ENCODE results near the gene SERHL2. TPM values are rescaled to one million over a fixed set of nuclear protein-coding genes. Genes with fewer than 3 reads are reported as not detected.
"Not testable (repeated sequence)": the region's sequence is repeated elsewhere in the genome, so short reads cannot be mapped to it uniquely, and the experiment has no call there.

SERHL2 gene
- total and polyA plus RNA-seq, 2 experiments from 2014 or later: 4.8 to 5.0 TPM

- H3K27me3 ChIP-seq (replicated peaks; ENCODE audit: insufficient read depth): 0 out of 2 replicates have a peak, but pooled peaks cover 10% of the 10 kb centered on the region
These were observed 6.2 kb upstream of the SERHL2 start for GRCh38 chr22:42547562-42547961.

DNA sequence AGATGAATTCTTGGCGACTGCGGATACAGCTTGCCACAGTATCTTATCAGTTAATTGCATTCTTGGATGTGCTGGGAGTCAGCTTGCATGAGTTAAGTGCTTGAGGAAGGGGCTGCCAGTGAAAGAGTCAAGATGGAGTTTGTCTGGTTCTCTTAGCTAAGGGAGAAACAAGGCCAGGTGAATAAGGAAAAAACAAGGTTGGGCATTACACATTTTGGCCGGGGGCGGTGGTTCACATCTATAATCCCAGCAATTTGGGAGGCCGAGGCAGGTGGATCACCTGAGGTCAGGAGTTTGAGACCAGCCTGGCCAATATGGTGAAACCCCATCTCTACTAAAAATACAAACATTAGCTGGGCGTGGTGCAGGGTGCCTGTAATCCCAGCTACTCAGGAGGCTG, 5.6 kb upstream of the SERHL2 start:
- H3K9me3 ChIP-seq (ENCODE audit: low read depth); H2AFZ ChIP-seq; H3F3A ChIP-seq (ENCODE audit: insufficient read depth); H3K9me2 ChIP-seq (ENCODE audit: insufficient read depth); H3K4me3 ChIP-seq; H3K9ac ChIP-seq; in situ Hi-C loops (cut with MboI); H3K4me2 ChIP-seq (ENCODE audit: unreplicated experiment); H3K36me3 ChIP-seq (ENCODE audit: low read depth); H4K20me1 ChIP-seq (ENCODE audit: insufficient read depth); H3K79me2 ChIP-seq (ENCODE audit: insufficient read depth); H3K27ac ChIP-seq; DNase-seq; H3K4me1 ChIP-seq (ENCODE audit: insufficient read depth): not testable (repeated sequence)
- WGBS, 2 experiments (ENCODE audit: low coverage in 1 of 2, low lambda C conversion rate in 2 of 2, missing lambda C conversion rate in 2 of 2): 36% methylated on average over 6 of the region's 6 CpGs
- 0 out of 2 replicates have a peak, but pooled peaks cover 10% of the 10 kb centered on the region for H3K27me3 ChIP-seq (replicated peaks; ENCODE audit: insufficient read depth)

More at GRCh38 chr22:42547562-42547961, 6.2 kb upstream of the SERHL2 start:
- Histone ChIP-seq H3K9ac (no peak overlapping the region), H3K79me2 (ENCODE audit: insufficient read depth) (no peaks in the 10 kb centered on the region), H3K9me2 (ENCODE audit: insufficient read depth) (no peaks in the 10 kb centered on the region), H2AFZ (no peak overlapping the region), H3K4me3 (no peak overlapping the region), H3K4me2 (ENCODE audit: unreplicated experiment) (no peak overlapping the region), H4K20me1 (ENCODE audit: insufficient read depth) (no peaks in the 10 kb centered on the region), H3K4me1 (ENCODE audit: insufficient read depth) (no peaks in the 10 kb centered on the region), H3K9me3 (ENCODE audit: low read depth) (no peaks in the 10 kb centered on the region), H3F3A (ENCODE audit: insufficient read depth) (no peaks in the 10 kb centered on the region), H3K36me3 (ENCODE audit: low read depth) (no peaks in the 10 kb centered on the region), H3K27ac (no peak overlapping the region)
- in situ Hi-C loops (cut with MboI): no loop called here
- DNase-seq: no peak
- TF ChIP-seq EZH2 (IDR thresholded peaks at IDR 0.05; ENCODE audit: insufficient read depth, poor library complexity, severe bottlenecking) (no peak), EZH2phosphoT487 (IDR thresholded peaks at IDR 0.05; ENCODE audit: insufficient read depth, low read depth) (no peak)
- 52 to 53% methylated on average over 9 of the region's 9 CpGs for WGBS, 2 experiments (ENCODE audit: low coverage in 1 of 2, low lambda C conversion rate in 2 of 2, missing lambda C conversion rate in 2 of 2)

DNA sequence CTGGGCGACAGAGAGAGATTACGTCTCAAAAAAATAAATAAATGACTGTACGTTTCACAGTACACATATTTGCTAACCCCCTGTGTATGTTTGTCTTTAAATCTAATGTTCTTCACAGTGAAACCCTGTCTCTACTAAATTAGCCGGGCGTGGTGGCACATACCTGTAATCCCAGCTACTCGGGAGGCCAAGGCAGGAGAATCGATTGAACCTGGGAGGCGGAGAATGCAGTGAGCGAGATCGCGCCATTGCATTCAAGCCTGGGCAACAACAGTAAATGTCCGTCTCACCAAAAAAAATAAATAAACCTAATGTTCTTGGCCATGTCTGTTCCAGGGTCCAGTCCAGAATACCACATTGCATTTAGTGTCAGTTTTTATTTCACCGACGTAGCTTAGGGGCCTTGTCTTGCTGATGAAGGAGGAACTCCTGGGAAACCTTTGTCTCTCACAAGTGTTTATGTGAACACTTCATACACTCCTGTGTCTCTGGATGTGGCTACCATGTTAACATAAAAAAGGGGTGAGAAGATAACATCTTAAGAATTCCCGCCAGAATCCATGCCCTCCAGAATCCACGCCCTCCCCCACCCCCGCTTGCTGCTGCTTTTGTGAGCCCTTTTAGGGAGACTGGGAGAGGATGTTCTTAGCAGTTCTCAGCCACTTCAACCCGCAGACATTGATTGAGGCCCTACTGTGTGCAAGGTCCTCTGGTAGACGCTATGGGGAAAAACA, 5.0 kb upstream of the SERHL2 start:
- Histone ChIP-seq H3K27ac (no peak overlapping the region), H3K9me2 (ENCODE audit: insufficient read depth) (no peaks in the 10 kb centered on the region), H3K4me1 (ENCODE audit: insufficient read depth) (no peaks in the 10 kb centered on the region), H3K9ac (no peak overlapping the region), H3K36me3 (ENCODE audit: low read depth) (no peaks in the 10 kb centered on the region), H3K9me3 (ENCODE audit: low read depth) (no peaks in the 10 kb centered on the region), H3K4me3 (no peak overlapping the region), H3K79me2 (ENCODE audit: insufficient read depth) (no peaks in the 10 kb centered on the region), H4K20me1 (ENCODE audit: insufficient read depth) (no peaks in the 10 kb centered on the region), H2AFZ (no peak overlapping the region), H3K4me2 (ENCODE audit: unreplicated experiment) (no peak overlapping the region), H3F3A (ENCODE audit: insufficient read depth) (no peaks in the 10 kb centered on the region), H3K27me3 (replicated peaks; ENCODE audit: insufficient read depth) (0 out of 2 replicates have a peak, but pooled peaks cover 10% of the 10 kb centered on the region)
- WGBS, 2 experiments (ENCODE audit: low coverage in 1 of 2, low lambda C conversion rate in 2 of 2, missing lambda C conversion rate in 2 of 2): 75 to 77% methylated on average over 19 of the region's 19 CpGs
- in situ Hi-C loops (cut with MboI): no loop called here
- no peak for TF ChIP-seq EZH2phosphoT487 (IDR thresholded peaks at IDR 0.05; ENCODE audit: insufficient read depth, low read depth)
- no peak for TF ChIP-seq EZH2 (IDR thresholded peaks at IDR 0.05; ENCODE audit: insufficient read depth, poor library complexity, severe bottlenecking)
- no peak for DNase-seq

DNA sequence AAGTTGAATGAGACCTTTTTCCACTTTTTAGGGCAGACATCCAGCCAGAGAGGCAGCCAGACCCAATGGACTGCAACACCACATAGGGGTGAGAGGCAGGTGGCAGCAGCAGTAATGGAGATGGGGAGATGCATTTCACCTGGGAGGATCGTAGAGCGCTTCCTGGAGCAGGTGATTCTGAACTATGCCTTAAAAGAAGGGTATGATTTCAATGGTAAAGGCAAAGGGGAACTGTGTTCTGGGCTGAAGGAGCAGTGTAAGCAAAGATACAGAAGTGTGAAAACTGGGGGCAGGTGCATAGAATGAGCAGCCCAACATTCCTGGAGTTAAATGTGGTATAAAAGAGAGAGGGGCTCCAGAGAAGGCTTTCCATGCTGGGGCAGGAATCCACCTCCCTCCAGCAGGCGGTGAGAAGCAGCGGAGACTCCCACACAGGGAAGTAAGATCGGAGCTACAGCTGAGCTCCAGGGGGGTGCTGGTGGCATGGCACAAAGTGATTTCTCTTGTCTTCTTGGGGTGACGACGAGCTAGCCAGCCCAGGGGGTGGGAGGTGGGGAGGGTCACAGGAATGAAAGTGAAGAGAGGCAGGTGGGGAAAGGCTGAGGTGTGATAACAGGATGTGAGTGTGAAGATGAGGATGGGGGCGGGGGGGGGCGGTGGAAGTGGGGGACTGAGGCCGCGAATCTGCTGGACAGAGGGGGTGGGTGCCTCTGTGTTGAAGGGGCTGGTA, 4.3 kb upstream of the SERHL2 start:
- in situ Hi-C loops (cut with MboI): no loop called here
- 61 to 63% methylated on average over 11 of the region's 11 CpGs for WGBS, 2 experiments (ENCODE audit: low coverage in 1 of 2, low lambda C conversion rate in 2 of 2, missing lambda C conversion rate in 2 of 2)

GRCh38 chr22:42552294-42552647, 1.5 kb upstream of the SERHL2 start:
- 84 to 85% methylated on average over 6 of the region's 6 CpGs for WGBS, 2 experiments (ENCODE audit: low coverage in 1 of 2, low lambda C conversion rate in 2 of 2, missing lambda C conversion rate in 2 of 2)
- in situ Hi-C loops (cut with MboI); H3K79me2 ChIP-seq (ENCODE audit: insufficient read depth); H3K4me1 ChIP-seq (ENCODE audit: insufficient read depth); H3K4me3 ChIP-seq; H3K9me3 ChIP-seq (ENCODE audit: low read depth); H3F3A ChIP-seq (ENCODE audit: insufficient read depth); DNase-seq; H3K4me2 ChIP-seq (ENCODE audit: unreplicated experiment); H3K9ac ChIP-seq; H3K9me2 ChIP-seq (ENCODE audit: insufficient read depth); H3K36me3 ChIP-seq (ENCODE audit: low read depth); H4K20me1 ChIP-seq (ENCODE audit: insufficient read depth); H3K27ac ChIP-seq; H2AFZ ChIP-seq: not testable (repeated sequence)
- H3K27me3 ChIP-seq (replicated peaks; ENCODE audit: insufficient read depth): 0 out of 2 replicates have a peak, but pooled peaks cover 10% of the 10 kb centered on the region

More for the DNA sequence above, 4.3 kb upstream of the SERHL2 start:
- H3K9ac ChIP-seq: no peak overlapping the region
- H2AFZ ChIP-seq: no peak overlapping the region
- no peaks in the 10 kb centered on the region for H3K9me2 ChIP-seq (ENCODE audit: insufficient read depth)
- H4K20me1 ChIP-seq (ENCODE audit: insufficient read depth): no peaks in the 10 kb centered on the region
- H3K27ac ChIP-seq: no peak overlapping the region
- no peaks in the 10 kb centered on the region for H3K9me3 ChIP-seq (ENCODE audit: low read depth)
- TF ChIP-seq EZH2 (IDR thresholded peaks at IDR 0.05; ENCODE audit: insufficient read depth, poor library complexity, severe bottlenecking): no peak
- no peak for TF ChIP-seq EZH2phosphoT487 (IDR thresholded peaks at IDR 0.05; ENCODE audit: insufficient read depth, low read depth)
- DNase-seq: no peak
- no peaks in the 10 kb centered on the region for H3K36me3 ChIP-seq (ENCODE audit: low read depth)
- H3K4me3 ChIP-seq: no peak overlapping the region
- no peak overlapping the region for H3K4me2 ChIP-seq (ENCODE audit: unreplicated experiment)
- H3K27me3 ChIP-seq (replicated peaks; ENCODE audit: insufficient read depth): 0 out of 2 replicates have a peak, but pooled peaks cover 10% of the 10 kb centered on the region
- no peaks in the 10 kb centered on the region for H3K4me1 ChIP-seq (ENCODE audit: insufficient read depth)
- H3K79me2 ChIP-seq (ENCODE audit: insufficient read depth): no peaks in the 10 kb centered on the region
- H3F3A ChIP-seq (ENCODE audit: insufficient read depth): no peaks in the 10 kb centered on the region
